GM18867 (cell line): ENCODE results near the gene ZNF469.

Experiments used
- ATAC-seq: cut with Tn5 transposase; IDR thresholded peaks from one replicate; pipeline ENCODE4 v1.9.1; 2021; ENCODE audit warnings: mild to moderate bottlenecking, moderate library complexity; ENCODE audit not compliant: unreplicated experiment

The ZNF469 gene

GRCh38 chr16:88423448-88423850 lies 40.7 kb downstream of the ZNF469 start:
- no peak for ATAC-seq

- no peak for ATAC-seq
Measured at GRCh38 chr16:88424587-88425235, 42.0 kb downstream of the ZNF469 start.

- ATAC-seq: no peak
Measured at GRCh38 chr16:88426018-88426417, 43.3 kb downstream of the ZNF469 start.

- no peak for ATAC-seq
Measured at GRCh38 chr16:88427376-88427775, 44.6 kb downstream of the ZNF469 start.

- ATAC-seq: no peak
Measured at GRCh38 chr16:88428156-88428555, 45.4 kb downstream of the ZNF469 start.

GRCh38 chr16:88428616-88429386 lies 46.0 kb downstream of the ZNF469 start:
- ATAC-seq: no peak

- no peak for ATAC-seq
Measured at GRCh38 chr16:88429387-88430184, 46.8 kb downstream of the ZNF469 start.

GRCh38 chr16:88430185-88430523 lies 47.4 kb downstream of the ZNF469 start:
- no peak for ATAC-seq

- peak; percentile 32 for ATAC-seq
Measured at GRCh38 chr16:88430524-88431446, 48.0 kb downstream of the ZNF469 start.

GRCh38 chr16:88431651-88432050 lies 48.9 kb downstream of the ZNF469 start:
- no peak for ATAC-seq

GRCh38 chr16:88432174-88432573 lies 49.4 kb downstream of the ZNF469 start:
- no peak for ATAC-seq
